Natural killer cell treated with Interleukin-12 subunit alpha and Interleukin-12 subunit beta and Interleukin-15 and Interleukin-18, amount 100 ng/mL, for 72 hours (primary cell): ENCODE measurements around the gene ATF4. TPM values are rescaled to one million over a fixed set of nuclear protein-coding genes. Genes with fewer than 3 reads are reported as not detected.
"Not testable (repeated sequence)": the region's sequence is repeated elsewhere in the genome, so short reads cannot be mapped to it uniquely, and the experiment has no call there.

Source experiments
- ATAC-seq, 2 donors: fragments of 150-1000 bp; cut with Tn5 transposase in 1 of 2; sonication (Bioruptor Pico), chemical (Tn5 transposase) in 1 of 2; 2 replicates each; pipeline ENCODE4 v1.10.0; 2021
- DNase-seq: peaks from one replicate; pipeline ENCODE4 v3.0.0; 2022; ENCODE audit warnings: low spot score
- H3K27ac Mint-ChIP-seq, 2 donors: 1 replicate in 1 of 2; 2 replicates in 1 of 2; pipeline ENCODE4 v1.8.0; 2022; ENCODE audit warnings: mixed read lengths in 2 of 2, mild to moderate bottlenecking in 1 of 2, moderate library complexity in 1 of 2
- H3K27me3 Mint-ChIP-seq, 2 donors: 1 replicate in 1 of 2; 2 replicates in 1 of 2; pipeline ENCODE4 v1.8.0; 2022; ENCODE audit warnings: mixed read lengths in 2 of 2
- H3K36me3 Mint-ChIP-seq: one replicate; pipeline ENCODE4 v1.8.0; 2022; ENCODE audit warnings: mixed read lengths
- H3K4me1 Mint-ChIP-seq, 2 donors: 1 replicate in 1 of 2; 2 replicates in 1 of 2; pipeline ENCODE4 v1.8.0; 2022; ENCODE audit warnings: low read depth in 2 of 2, mixed read lengths in 2 of 2, mild to moderate bottlenecking in 1 of 2
- H3K4me3 Mint-ChIP-seq: one replicate; pipeline ENCODE4 v1.8.0; 2022; ENCODE audit warnings: mixed read lengths
- H3K9me3 Mint-ChIP-seq: 2 replicates; pipeline ENCODE4 v1.8.0; 2022; ENCODE audit warnings: mixed read lengths
- total RNA-seq, 2 donors: library from RNA; stranded (reverse); gene quantifications; one replicate each; pipeline ENCODE4 v1.2.3, GENCODE V29; 2022

The ATF4 gene
- total RNA-seq, 2 donors from 2014 or later, result 463 to 472 TPM

GRCh38 chr22:39494471-39495120, 25.8 kb upstream of the ATF4 start:
- Mint-ChIP-seq H3K4me3 (no peak overlapping the region), H3K27me3 (no peaks in the 10 kb centered on the region), H3K36me3 (no peaks in the 10 kb centered on the region), H3K9me3 (no peaks in the 10 kb centered on the region), H3K4me1 (peaks cover 5 to 7% of the 10 kb centered on the region in 2 donors), H3K27ac (peak overlapping the region in 1 of 2 donors; percentile 44)
- ATAC-seq (no peak), DNase-seq (no peak)

GRCh38 chr22:39496131-39496838, 24.1 kb upstream of the ATF4 start:
- Mint-ChIP-seq H3K9me3 (no peaks in the 10 kb centered on the region), H3K27ac (no peak overlapping the region), H3K4me3 (no peak overlapping the region), H3K4me1 (no peaks in the 10 kb centered on the region), H3K27me3 (no peaks in the 10 kb centered on the region), H3K36me3 (no peaks in the 10 kb centered on the region)
- no peak for DNase-seq
- ATAC-seq, result peak; percentile 56 to 66

- DNase-seq (no peak), ATAC-seq (no peak)
- no peaks in the 10 kb centered on the region for H3K9me3 Mint-ChIP-seq
- no peaks in the 10 kb centered on the region for H3K27me3 Mint-ChIP-seq
- peak overlapping the region in 1 of 2 donors; percentile 20 for H3K27ac Mint-ChIP-seq
- no peaks in the 10 kb centered on the region for H3K36me3 Mint-ChIP-seq
- H3K4me1 Mint-ChIP-seq, result peaks cover 5 to 10% of the 10 kb centered on the region in 2 donors
- H3K4me3 Mint-ChIP-seq, result no peak overlapping the region
Observed at GRCh38 chr22:39497429-39497828, 22.9 kb upstream of the ATF4 start.

GRCh38 chr22:39498368-39498767, 22.0 kb upstream of the ATF4 start:
- Mint-ChIP-seq H3K4me1 (peaks cover 6 to 16% of the 10 kb centered on the region in 2 donors), H3K27me3 (no peaks in the 10 kb centered on the region), H3K9me3 (no peaks in the 10 kb centered on the region), H3K4me3 (no peak overlapping the region), H3K36me3 (peaks cover 2% of the 10 kb centered on the region), H3K27ac (no peak overlapping the region)
- DNase-seq (no peak), ATAC-seq (no peak)

- Mint-ChIP-seq H3K4me3 (no peak overlapping the region), H3K4me1 (peaks cover 9 to 20% of the 10 kb centered on the region in 2 donors), H3K27ac (no peak overlapping the region), H3K9me3 (no peaks in the 10 kb centered on the region), H3K27me3 (no peaks in the 10 kb centered on the region), H3K36me3 (peaks cover 5% of the 10 kb centered on the region)
- ATAC-seq (no peak), DNase-seq (no peak)
Observed at GRCh38 chr22:39498802-39499201, 21.6 kb upstream of the ATF4 start.

- H3K36me3 Mint-ChIP-seq, result peaks cover 5% of the 10 kb centered on the region
- DNase-seq (no peak), ATAC-seq (no peak)
- H3K27ac Mint-ChIP-seq, result peak overlapping the region in 1 of 2 donors; percentile 0
- H3K9me3 Mint-ChIP-seq, result no peaks in the 10 kb centered on the region
- no peak overlapping the region for H3K4me3 Mint-ChIP-seq
- H3K27me3 Mint-ChIP-seq, result no peaks in the 10 kb centered on the region
- H3K4me1 Mint-ChIP-seq, result peaks cover 12 to 27% of the 10 kb centered on the region in 2 donors
Observed at GRCh38 chr22:39500101-39500500, 20.3 kb upstream of the ATF4 start.

GRCh38 chr22:39501644-39502108, 18.7 kb upstream of the ATF4 start:
- Mint-ChIP-seq H3K4me1 (peaks cover 23 to 39% of the 10 kb centered on the region in 2 donors), H3K9me3 (no peaks in the 10 kb centered on the region), H3K36me3 (peaks cover 20% of the 10 kb centered on the region), H3K4me3 (peak overlapping the region; percentile 97), H3K27me3 (no peaks in the 10 kb centered on the region), H3K27ac (peak overlapping the region; percentile 87 to 90)
- DNase-seq (no peak), ATAC-seq (no peak)

GRCh38 chr22:39502109-39502788, 18.1 kb upstream of the ATF4 start, which contains the start of gene MIEF1:
MIEF1 (plus strand) TSS chr22:39502290; CDS start chr22:39511295, 9,005 bp downstream.
- ATAC-seq (peak; percentile 98 to 99), DNase-seq (peak; percentile 99)
- Mint-ChIP-seq H3K36me3 (peaks cover 24% of the 10 kb centered on the region), H3K4me3 (peak within 1 kb of the TSS; percentile 97), H3K27ac (peak within 1 kb of the TSS; percentile 87 to 90), H3K4me1 (peaks cover 26 to 42% of the 10 kb centered on the region in 2 donors), H3K27me3 (no peaks in the 10 kb centered on the region), H3K9me3 (no peaks in the 10 kb centered on the region)

GRCh38 chr22:39502789-39503409, 17.5 kb upstream of the ATF4 start:
- ATAC-seq (peak in 1 of 2 donors; percentile 2), DNase-seq (no peak)
- H3K36me3 Mint-ChIP-seq, result peaks cover 24% of the 10 kb centered on the region
- peak overlapping the region; percentile 97 for H3K4me3 Mint-ChIP-seq
- H3K27ac Mint-ChIP-seq, result peak overlapping the region; percentile 81 to 90
- H3K27me3 Mint-ChIP-seq, result no peaks in the 10 kb centered on the region
- H3K4me1 Mint-ChIP-seq, result peaks cover 26 to 42% of the 10 kb centered on the region in 2 donors
- H3K9me3 Mint-ChIP-seq, result no peaks in the 10 kb centered on the region

- H3K4me3 Mint-ChIP-seq, result peak overlapping the region; percentile 97
- no peaks in the 10 kb centered on the region for H3K9me3 Mint-ChIP-seq
- peaks cover 28% of the 10 kb centered on the region for H3K36me3 Mint-ChIP-seq
- no peak for DNase-seq
- no peaks in the 10 kb centered on the region for H3K27me3 Mint-ChIP-seq
- H3K27ac Mint-ChIP-seq, result peak overlapping the region; percentile 81 to 90
- H3K4me1 Mint-ChIP-seq, result peaks cover 32 to 49% of the 10 kb centered on the region in 2 donors
- no peak for ATAC-seq
Observed at GRCh38 chr22:39503630-39504029, 16.7 kb upstream of the ATF4 start.

- peaks cover 34 to 51% of the 10 kb centered on the region in 2 donors for H3K4me1 Mint-ChIP-seq
- H3K4me3 Mint-ChIP-seq, result peak overlapping the region; percentile 97
- peak overlapping the region in 1 of 2 donors; percentile 81 for H3K27ac Mint-ChIP-seq
- H3K27me3 Mint-ChIP-seq, result no peaks in the 10 kb centered on the region
- no peaks in the 10 kb centered on the region for H3K9me3 Mint-ChIP-seq
- DNase-seq (no peak), ATAC-seq (no peak)
- H3K36me3 Mint-ChIP-seq, result peaks cover 30% of the 10 kb centered on the region
Observed at GRCh38 chr22:39504071-39504470, 16.3 kb upstream of the ATF4 start.

GRCh38 chr22:39507021-39507420, 13.3 kb upstream of the ATF4 start:
- peaks cover 39% of the 10 kb centered on the region for H3K36me3 Mint-ChIP-seq

GRCh38 chr22:39508393-39508792, 12.0 kb upstream of the ATF4 start:
- ATAC-seq, result no peak

More at GRCh38 chr22:39507021-39507420, 13.3 kb upstream of the ATF4 start:
- H3K9me3 Mint-ChIP-seq, H3K4me3 Mint-ChIP-seq, ATAC-seq, H3K27ac Mint-ChIP-seq, DNase-seq, H3K27me3 Mint-ChIP-seq: not testable (repeated sequence)
- H3K4me1 Mint-ChIP-seq, result peaks cover 34 to 52% of the 10 kb centered on the region in 2 donors

More at GRCh38 chr22:39508393-39508792, 12.0 kb upstream of the ATF4 start:
- Mint-ChIP-seq H3K9me3 (no peaks in the 10 kb centered on the region), H3K4me3 (no peak overlapping the region), H3K4me1 (peaks cover 33 to 43% of the 10 kb centered on the region in 2 donors), H3K27ac (peak overlapping the region in 1 of 2 donors; percentile 12), H3K36me3 (peaks cover 43% of the 10 kb centered on the region), H3K27me3 (no peaks in the 10 kb centered on the region)
- no peak for DNase-seq
